ENCODE measurements around the gene CHCHD3.

- TF ChIP-seq CTCF (IDR thresholded peaks at IDR 0.05) (no peak), EZH2 (IDR thresholded peaks at IDR 0.05) (no peak)
These were observed 330.6 kb downstream of the CHCHD3 start for GRCh38 chr7:132751244-132751647.
